G401 (cell line): ENCODE measurements around the gene RAPSN. TPM values are rescaled to one million over a fixed set of nuclear protein-coding genes. Genes with fewer than 3 reads are reported as not detected.

Source experiments
- DNase-seq: peaks from one replicate; pipeline ENCODE4 v3.0.0-alpha.2; 2015; ENCODE audit warnings: low spot score
- in situ Hi-C: cut with HindIII; loops from 2 replicates; pipeline ENCODE4 v1.10.0; 2016; ENCODE audit warnings: low sequenced_read_pairs, mixed read lengths
- total RNA-seq: library from RNA; depleted of rRNA; stranded (reverse); fragments of >200 nt; shearing (Covaris generic); gene quantifications from 2 replicates; pipeline ENCODE4 v1.2.3, GENCODE V29; 2014

The RAPSN gene
- total RNA-seq, 1 experiment from 2014 or later: not detected

DNA sequence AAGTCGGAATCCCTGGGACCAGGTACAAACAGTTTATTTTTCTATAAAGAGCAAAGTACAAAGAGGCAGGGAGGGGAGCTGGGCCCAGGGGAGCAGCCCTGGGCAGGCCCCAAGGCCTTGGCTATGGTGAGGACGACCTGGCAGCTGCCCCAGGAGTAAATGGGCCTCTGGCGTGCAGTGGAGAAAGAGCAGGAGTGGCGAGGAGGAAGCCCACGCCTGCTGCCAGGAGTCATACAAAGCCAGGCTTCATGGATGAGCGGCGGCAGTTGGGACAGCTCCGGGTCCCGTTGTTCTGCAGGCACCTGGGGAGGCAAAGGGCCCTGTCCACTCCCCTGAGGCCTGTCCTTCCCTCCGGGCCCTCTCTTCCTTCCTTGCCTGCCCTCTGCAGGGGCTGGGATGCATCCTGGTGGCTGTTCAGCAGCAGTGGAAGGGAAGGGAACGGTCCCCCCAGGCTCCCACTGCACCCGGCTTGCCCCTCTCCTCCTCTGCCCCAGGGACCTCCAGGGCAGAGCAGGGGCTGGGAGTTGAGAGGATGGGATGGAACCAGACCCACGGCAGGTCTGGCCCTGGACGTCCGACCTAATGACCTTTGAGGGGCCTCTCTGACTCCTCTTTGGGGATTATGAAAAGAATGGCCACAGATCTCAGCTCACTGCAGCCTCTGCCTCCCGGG lies 11.1 kb downstream of the RAPSN start:
- DNase-seq: peak; percentile 65
- in situ Hi-C loops: no loop called here

DNA sequence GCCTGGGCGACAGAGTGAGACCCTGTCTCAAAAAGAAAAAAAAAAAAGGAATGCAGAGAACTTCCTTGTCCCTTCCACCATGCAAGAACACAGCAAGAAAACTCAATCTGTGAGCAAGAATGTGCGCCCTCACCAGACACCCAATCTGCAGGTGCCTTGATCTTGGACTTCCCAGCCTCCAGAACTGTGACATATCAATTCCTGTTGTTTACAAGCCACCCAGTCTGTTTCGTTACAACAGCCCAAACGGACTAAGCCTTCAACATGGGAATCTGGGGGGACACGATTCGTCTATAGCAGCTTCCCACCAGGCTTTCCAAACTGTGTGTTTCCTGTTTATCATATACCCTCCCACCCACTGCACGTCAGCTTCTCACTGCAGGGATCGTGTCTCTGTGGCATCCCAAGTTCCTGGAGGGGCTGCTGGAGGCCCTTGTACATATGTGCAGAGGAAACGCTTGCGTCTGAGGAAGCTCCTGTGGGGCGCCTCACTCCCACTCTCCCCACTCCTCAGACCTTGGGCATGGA lies 11.7 kb downstream of the RAPSN start:
- in situ Hi-C loops: no loop called here
- DNase-seq: no peak

DNA sequence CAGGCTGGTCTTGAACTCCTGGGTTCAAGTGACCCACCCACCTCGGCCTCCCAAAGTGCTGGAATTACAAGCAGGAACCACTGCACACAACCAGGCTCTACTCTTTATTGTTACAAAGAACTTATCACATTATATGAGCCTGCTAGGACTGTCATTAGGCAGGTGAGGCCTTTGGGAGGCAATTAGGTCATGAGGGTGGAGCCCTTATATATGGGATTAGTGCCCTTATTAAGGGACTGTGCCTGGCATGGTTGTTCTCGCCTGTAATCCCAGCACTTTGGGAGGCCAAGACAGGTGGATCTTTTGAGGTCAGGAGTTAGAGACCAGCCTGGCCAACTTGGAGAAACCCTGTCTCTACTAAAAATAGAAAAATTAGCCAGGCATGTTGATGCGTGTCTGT lies 12.2 kb downstream of the RAPSN start:
- no peak for DNase-seq
- in situ Hi-C loops: no loop called here

DNA sequence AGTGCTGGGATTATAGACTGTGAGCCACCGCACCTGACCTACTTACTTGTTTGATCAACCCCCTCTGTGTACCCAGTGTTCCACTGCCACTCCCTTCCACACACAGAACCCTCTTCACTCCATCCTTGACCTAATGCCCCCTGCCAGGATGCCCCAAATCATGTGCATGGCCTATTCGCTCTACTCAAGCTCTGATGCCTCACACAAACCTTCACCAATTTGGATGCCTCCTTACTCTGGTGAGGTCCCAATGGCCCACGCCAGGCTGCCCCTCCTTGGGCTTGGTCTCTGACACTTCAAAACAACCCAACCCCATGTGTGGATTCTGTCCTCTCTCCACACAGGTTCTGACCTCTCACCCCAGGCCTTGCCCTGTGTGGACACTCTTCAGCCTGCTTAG lies 13.2 kb downstream of the RAPSN start:
- in situ Hi-C loops: no loop called here

DNA sequence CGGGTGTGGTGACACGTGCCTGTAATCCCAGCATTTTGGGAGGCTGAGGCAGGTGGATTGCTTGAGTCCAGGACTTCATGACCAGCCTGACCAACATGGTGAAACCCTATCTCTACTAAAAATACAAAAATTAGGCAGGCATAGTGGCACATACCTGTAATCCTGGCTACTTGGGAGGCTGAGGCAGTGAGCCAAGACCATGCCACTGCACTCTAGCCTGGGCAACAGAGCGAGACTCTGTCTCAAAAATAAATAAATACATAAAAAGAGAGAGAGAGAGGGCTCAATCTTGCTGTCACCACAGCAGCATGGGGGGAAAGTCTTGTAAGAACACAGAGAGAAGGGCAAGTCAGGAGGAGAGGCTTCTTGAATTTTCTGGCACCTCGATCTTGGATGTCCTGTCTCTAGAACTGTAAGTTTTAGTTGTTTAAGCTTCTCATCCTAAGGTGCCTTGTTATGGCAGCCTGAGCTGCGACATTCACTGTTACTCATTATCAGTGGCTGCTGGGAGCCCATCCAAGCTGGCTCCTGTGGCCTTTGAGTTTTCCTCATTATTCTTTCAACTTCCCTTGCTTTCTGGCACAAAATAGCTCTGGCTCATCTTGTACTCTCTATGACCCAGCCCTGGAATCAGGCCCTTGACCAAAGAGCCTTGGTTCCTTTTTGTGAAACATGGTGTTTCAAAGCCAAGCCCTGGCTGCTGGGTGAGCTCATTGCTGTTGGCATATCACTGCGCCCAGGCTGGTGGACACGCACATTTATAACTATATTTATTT lies 14.7 kb downstream of the RAPSN start:
- peak; percentile 61 for DNase-seq
- in situ Hi-C loops: no loop called here

More for the DNA sequence above, 13.2 kb downstream of the RAPSN start:
- DNase-seq: no peak

DNA sequence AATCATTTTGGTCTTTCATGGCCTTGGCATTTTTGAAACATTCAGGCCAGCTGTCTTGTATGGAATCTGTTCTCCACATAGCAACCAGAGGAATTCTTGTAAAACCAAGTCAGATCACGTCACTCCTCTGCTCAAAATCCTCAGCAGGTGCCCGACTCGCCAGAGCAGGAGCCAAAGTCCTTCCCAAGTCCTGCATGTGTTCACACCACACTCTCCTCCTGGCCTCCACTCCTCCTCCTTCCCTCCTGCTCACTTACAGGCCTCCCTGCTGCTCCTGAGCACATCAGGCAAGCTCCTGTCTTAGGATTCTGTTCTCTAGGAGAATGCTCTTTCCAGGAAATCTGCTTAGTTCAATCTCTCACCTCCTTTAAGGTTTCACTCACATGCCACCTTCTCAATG lies 15.8 kb downstream of the RAPSN start:
- DNase-seq: no peak

DNA sequence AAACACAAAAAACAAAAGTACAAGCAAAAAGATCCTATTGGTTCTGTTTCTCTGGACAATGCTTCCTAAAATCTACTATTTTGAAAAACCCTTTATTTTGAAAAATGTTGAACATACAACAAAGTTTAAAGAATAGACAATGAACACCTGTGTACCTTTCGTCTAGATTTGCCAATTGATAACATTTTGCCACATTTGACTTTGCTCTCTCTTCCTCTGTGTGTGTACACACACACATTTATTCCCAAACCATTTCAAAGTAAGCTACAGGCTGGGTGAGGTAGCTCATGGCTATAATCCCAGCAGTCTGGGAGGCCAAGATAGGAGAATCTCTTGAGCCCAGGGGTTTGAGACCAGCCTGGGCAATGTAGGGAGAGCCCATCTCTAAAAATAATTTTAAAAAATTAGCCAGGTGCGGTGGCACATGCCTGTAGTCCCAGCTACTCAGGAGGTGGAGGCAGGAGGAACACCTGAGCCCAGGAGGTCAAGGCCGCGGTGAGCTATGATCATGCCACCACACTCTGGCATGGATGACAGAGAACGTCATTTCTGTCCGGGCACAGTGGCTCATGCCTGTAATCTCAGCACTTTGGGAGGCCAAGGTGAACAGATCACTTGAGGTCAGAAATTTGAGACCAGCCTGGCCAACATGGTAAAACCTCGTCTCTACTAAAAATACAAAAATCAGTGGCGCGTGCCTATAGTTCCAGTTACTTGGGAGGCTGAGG lies 17.4 kb downstream of the RAPSN start:
- in situ Hi-C loops: no loop called here
- DNase-seq: no peak

More for the DNA sequence above, 15.8 kb downstream of the RAPSN start:
- in situ Hi-C loops: no loop called here

DNA sequence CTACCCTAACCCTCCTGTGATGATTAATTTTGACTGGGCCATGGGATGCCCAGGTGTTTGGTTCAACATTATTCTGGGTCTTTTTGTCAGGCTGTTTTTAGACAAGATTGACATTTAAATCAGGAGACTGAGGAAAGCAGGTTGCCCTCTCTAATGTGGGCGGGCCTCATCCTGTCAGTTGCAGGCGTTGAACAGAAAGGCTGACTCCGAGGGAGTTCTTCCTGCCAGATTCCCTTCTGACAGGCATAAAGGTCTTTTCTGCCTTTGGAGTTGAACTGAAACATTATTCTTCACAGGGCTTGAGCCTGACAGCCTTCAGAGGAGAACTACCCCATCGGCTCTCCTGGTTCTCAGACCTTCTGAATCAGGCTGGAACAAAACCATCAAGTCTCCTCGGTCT lies 18.4 kb downstream of the RAPSN start:
- DNase-seq: no peak
- in situ Hi-C loops: no loop called here

DNA sequence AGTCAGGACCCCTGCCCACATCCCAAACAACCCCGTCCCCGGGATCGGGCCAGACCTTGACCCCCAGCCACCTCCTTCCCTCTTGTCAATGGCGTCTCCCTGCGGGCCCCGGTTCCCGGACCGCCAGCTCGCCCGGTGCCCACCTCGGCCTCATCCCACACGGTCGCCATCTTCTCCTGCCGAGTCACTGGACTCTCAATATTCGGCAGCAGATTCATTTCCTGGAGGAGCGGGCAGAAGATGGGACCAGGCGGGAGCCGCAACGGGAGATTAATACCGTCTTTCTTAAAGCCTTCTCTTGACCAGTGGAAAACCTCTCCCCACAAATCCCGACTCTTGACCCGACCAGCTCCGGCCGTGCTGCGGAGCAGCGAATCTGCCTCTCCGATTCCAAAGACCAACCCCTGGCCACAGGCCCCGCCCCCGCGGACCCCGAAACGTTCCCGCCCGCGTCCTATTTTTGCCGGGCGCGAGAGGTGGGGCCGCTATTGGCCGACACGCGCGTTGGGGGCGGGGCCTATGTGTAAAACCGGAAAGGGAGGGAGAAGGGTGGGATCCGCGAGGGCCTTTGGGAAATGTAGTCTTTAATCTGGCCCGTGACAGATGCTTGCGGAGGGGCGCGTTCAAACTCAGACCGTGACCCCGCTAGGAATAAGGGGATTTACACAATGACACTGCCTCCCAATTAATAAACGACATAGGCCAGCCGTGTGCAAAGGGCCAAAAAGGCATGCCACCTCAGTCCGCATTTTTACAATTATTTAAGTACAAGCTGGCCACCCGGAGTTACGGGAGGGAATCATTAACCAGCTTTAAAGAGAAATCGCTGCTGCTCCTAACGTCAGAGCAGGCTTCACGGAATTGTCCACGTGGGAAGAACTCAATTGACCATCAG lies 22.6 kb downstream of the RAPSN start, which contains the start of gene PSMC3:
PSMC3 (minus strand) TSS at position 378 of the 895 bp plus-strand sequence; CDS start at position 218, 160 bp downstream.
- in situ Hi-C loops: no loop called here

DNA sequence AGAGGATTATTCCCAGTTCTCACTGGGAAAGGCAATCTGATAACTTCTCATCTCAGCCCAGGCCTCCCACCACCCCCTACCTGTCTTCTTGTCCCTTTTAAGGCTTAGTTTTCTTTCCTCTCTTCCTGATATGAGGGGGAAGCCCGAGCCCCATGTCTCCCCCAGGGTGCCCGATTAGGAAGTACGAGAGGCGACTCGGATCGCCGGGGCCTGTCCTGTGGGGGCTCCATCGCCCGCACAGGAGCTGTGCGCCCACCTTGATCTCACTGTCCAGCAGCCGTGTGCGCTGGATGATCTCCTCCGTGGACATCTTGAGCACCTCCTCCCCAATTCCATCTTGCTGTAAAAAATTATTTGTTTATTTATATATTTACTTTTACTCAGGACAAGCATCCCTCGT lies 23.3 kb downstream of the RAPSN start:
- DNase-seq: no peak
- in situ Hi-C loops: no loop called here

More for the DNA sequence above, 22.6 kb downstream of the RAPSN start, which contains the start of gene PSMC3:
- peak; percentile 98 for DNase-seq

DNA sequence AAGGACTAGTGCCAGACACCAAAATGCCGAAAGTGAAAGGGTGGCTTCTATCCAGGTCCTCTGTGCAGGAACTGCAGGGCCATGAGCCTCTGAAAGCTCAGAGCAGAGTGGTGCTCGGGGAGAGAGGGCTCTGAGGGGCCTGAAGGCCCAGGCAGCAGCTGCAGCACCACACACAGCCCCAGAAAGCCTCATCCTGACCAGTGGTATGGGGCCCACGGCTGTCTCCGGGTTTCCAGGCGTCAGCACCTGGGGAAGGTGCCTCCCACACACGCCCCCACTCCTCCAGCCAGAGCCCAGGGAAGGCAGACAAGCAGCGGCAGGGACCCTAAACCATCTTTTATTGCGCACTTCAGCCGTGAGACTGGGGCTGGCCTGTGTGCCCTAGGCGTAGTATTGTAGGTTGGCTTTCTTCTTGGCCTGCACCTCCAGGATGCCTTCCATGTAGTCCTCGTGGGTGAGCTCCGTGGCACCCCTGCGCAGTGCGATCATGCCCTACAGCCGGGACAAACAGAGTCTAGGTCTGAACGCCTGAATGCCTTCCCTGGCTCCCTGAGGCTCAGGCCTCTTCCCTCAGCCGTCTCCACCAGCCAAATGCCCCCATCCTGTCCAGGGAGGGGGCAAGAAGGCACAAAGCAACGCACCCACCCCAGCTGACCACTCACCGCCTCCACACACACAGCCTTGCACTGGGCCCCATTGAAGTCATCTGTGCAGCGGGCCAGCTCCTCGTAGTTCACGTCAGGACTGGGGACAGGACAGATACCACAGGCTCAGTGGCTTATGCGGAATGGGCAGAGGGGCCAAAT lies 30.3 kb downstream of the RAPSN start:
- in situ Hi-C loops: no loop called here
- no peak for DNase-seq

DNA sequence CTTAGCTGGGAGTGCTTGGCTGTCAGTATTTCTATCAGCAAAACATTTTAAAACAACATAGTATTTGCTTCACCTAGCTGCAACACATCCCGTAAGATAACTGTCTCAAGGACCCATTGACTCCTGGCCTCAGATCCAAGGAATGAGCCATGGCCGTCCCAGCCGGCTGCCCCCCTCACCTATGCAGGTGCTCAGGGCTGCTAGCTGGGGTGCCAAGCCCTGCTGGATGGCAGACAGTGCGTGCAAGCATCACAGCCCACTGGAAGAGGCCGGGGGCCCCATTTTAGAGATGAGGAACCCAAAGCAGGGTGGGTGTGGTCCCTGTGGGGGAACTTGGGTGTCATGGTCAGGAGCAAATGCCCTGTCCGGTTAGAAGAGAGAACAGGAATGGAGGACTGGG lies 31.2 kb downstream of the RAPSN start:
- in situ Hi-C loops: no loop called here
- no peak for DNase-seq

DNA sequence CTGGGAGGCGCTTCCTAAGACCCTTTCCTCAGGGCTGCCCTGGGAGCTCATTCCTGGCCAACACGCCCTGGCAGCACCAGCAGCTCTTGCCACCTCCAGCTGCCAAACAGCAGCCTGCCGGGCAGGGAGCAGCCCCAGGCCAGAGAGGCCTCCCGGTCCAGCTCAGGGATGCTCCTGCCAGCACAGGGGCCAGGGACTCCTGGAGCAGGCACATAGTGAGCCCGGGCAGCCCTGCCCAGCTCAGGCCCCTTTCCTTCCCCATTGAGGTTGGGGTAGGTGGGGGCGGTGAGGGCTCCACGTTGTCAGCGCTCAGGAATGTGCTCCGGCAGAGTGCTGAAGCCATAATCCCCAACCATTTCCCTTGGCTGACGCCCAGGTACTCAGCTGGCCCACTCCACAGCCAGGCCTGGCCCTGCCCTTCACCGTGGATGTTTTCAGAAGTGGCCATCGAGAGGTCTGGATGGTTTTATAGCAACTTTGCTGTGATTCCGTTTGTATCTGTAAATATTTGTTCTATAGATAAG lies 32.9 kb downstream of the RAPSN start:
- in situ Hi-C loops: no loop called here

DNA sequence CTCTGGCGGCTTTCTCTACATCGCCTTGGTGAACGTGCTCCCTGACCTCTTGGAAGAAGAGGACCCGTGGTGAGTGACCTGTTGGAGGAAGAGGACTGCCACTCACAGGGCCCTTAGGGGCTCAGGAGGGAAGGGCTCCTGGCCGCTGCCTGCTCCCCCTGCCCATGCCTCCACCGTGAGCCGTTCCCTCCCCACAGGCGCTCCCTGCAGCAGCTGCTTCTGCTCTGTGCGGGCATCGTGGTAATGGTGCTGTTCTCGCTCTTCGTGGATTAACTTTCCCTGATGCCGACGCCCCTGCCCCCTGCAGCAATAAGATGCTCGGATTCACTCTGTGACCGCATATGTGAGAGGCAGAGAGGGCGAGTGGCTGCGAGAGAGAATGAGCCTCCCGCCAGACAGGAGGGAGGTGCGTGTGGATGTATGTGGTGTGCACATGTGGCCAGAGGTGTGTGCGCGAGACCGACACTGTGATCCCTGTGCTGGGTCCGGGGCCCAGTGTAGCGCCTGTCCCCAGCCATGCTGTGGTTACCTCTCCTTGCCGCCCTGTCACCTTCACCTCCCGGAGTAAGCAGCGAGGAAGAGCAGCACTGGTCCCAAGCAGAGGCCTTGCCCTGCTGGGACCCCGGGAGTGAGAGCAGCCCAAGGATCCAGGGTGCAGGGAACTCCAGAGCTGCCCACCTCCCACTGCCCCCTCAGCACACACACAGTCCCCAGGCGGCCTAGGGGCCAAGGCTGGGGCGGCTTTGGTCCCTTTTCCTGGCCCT lies 33.7 kb downstream of the RAPSN start:
- no peak for DNase-seq
- in situ Hi-C loops: no loop called here

More for the DNA sequence above, 32.9 kb downstream of the RAPSN start:
- DNase-seq: peak; percentile 40

DNA sequence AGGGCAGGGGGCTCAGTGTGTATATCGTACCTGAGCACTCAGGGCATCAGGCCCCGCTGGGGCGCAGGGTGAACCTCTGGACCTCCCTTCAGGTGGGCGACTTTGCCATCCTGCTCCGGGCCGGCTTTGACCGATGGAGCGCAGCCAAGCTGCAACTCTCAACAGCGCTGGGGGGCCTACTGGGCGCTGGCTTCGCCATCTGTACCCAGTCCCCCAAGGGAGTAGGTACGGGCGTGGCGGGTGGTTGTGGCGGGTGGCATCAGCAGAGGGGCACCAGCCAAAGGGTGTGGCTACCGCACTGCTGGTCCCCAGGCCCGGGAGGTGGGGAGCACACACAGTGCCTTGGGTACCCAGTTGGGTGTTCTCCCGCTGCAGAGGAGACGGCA lies 34.3 kb downstream of the RAPSN start:
- no peak for DNase-seq
- in situ Hi-C loops: no loop called here

DNA sequence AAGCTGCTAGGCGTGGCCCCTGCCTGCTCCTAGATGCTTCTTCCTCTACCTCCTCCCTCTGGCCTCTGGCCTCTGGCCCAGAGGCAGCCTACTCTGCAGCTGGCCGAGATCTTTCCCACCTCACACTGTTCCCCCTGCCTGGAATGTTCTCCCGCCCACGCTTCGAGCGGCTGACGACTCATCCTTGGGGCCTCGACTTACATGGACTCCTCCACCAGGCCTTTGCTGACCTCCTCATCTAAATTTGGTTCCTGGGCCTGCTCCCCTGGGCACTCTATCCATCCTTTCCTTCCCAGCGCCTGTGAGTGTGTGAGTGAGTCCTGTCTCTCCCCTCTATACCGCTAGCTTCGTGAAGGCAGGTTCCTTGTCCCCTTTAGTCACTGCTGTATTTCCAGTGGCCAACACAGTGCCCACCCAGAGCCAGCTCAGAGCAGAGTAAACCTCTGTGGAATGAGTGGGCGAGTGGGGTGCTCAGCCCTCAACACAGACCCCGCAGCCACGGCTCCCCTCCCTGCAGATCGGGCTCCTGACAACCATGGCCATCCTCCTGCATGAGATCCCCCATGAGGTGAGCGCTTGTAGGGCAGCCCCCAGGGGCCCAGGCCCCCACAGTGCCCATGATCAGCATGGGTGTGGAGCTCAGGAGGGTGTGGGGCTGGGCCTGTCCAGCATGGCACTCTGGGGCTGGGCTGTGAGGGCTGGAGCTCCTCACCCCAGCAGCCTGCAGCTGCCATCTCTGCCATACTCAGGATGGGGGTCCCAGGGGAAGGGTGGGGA lies 34.8 kb downstream of the RAPSN start:
- in situ Hi-C loops: no loop called here
- no peak for DNase-seq
